HCT116 (cell line): Measurements from ENCODE around the gene GSTT4.

Source experiments
- ELF1 ChIP-seq: IDR thresholded peaks from 2 replicates; pipeline ENCODE4 v1.6.1; 2012; ENCODE audit warnings: low read depth, borderline replicate concordance
- EZH2 ChIP-seq: fragments of 200-600 bp; sonication (generic); IDR thresholded peaks from 2 replicates; pipeline ENCODE4 v1.6.1; 2017; ENCODE audit warnings: antibody characterized with exemption, mixed run types
- POLR2AphosphoS5 ChIP-seq: IDR thresholded peaks from 2 replicates; pipeline ENCODE4 v1.6.1; 2011; ENCODE audit warnings: mild to moderate bottlenecking, low read depth, low read length, moderate library complexity
- SP1 ChIP-seq: IDR thresholded peaks from 2 replicates; pipeline ENCODE4 v1.6.1; 2012; ENCODE audit warnings: low read depth
- ZNF274 ChIP-seq: fragments of 200-500 bp; sonication (Bioruptor generic); IDR thresholded peaks from 2 replicates; pipeline ENCODE4 v1.6.1; 2014; ENCODE audit warnings: mild to moderate bottlenecking, low read depth, low read length, inconsistent platforms
- TF ChIP-seq, protein P1 (sequence below): IDR thresholded peaks from 2 replicates; pipeline ENCODE4 v1.6.1; 2012; ENCODE audit warnings: low read depth
- TF ChIP-seq, protein P2 (sequence below), 3 experiments: fragments of 200-600 bp in 1 of 3; sonication (generic) in 1 of 3; IDR thresholded peaks in 2 of 3; conservative IDR thresholded peaks in 1 of 3; 2 replicates each; pipeline ENCODE4 v1.5.1; 2012 to 2017; ENCODE audit warnings: low read depth in 2 of 3, low read length in 2 of 3, antibody characterized with exemption in 1 of 3, borderline replicate concordance in 1 of 3, control low read depth in 1 of 3, mild to moderate bottlenecking in 1 of 3, mixed read lengths in 1 of 3, mixed run types in 1 of 3, moderate library complexity in 1 of 3; ENCODE audit not compliant: insufficient read depth in 1 of 3
- TF ChIP-seq, protein P3 (sequence below): IDR thresholded peaks from 2 replicates; pipeline ENCODE4 v1.6.1; 2011; ENCODE audit warnings: mild to moderate bottlenecking, low read length, moderate library complexity; ENCODE audit not compliant: insufficient replicate concordance; ENCODE audit errors: extremely low read depth
- TF ChIP-seq, protein P4 (sequence below): IDR thresholded peaks from 2 replicates; pipeline ENCODE4 v1.6.1; 2012

DNA sequence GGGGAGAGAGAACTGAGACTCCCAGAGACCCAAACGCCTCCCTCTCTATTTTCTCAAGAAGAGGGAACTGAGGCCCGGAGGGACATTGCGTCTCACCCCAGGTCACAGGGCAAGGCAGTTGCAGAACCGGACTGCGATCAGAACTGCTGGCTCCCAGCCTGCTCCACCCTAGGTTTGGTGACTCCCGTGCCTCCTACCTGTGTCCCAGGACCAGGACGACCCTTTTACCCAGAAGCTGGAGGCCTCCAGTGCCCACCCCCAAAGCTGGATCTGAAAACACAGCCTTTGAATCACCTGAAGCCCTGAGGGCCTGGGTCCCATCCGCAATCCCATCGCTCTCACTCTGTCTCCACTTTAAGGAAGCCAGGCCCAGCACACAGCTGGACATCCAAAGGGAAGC is 1.4 kb downstream of the GSTT4 start:
- TF ChIP-seq, protein P1, sequence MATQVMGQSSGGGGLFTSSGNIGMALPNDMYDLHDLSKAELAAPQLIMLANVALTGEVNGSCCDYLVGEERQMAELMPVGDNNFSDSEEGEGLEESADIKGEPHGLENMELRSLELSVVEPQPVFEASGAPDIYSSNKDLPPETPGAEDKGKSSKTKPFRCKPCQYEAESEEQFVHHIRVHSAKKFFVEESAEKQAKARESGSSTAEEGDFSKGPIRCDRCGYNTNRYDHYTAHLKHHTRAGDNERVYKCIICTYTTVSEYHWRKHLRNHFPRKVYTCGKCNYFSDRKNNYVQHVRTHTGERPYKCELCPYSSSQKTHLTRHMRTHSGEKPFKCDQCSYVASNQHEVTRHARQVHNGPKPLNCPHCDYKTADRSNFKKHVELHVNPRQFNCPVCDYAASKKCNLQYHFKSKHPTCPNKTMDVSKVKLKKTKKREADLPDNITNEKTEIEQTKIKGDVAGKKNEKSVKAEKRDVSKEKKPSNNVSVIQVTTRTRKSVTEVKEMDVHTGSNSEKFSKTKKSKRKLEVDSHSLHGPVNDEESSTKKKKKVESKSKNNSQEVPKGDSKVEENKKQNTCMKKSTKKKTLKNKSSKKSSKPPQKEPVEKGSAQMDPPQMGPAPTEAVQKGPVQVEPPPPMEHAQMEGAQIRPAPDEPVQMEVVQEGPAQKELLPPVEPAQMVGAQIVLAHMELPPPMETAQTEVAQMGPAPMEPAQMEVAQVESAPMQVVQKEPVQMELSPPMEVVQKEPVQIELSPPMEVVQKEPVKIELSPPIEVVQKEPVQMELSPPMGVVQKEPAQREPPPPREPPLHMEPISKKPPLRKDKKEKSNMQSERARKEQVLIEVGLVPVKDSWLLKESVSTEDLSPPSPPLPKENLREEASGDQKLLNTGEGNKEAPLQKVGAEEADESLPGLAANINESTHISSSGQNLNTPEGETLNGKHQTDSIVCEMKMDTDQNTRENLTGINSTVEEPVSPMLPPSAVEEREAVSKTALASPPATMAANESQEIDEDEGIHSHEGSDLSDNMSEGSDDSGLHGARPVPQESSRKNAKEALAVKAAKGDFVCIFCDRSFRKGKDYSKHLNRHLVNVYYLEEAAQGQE, result no peak
- TF ChIP-seq, protein P2, sequence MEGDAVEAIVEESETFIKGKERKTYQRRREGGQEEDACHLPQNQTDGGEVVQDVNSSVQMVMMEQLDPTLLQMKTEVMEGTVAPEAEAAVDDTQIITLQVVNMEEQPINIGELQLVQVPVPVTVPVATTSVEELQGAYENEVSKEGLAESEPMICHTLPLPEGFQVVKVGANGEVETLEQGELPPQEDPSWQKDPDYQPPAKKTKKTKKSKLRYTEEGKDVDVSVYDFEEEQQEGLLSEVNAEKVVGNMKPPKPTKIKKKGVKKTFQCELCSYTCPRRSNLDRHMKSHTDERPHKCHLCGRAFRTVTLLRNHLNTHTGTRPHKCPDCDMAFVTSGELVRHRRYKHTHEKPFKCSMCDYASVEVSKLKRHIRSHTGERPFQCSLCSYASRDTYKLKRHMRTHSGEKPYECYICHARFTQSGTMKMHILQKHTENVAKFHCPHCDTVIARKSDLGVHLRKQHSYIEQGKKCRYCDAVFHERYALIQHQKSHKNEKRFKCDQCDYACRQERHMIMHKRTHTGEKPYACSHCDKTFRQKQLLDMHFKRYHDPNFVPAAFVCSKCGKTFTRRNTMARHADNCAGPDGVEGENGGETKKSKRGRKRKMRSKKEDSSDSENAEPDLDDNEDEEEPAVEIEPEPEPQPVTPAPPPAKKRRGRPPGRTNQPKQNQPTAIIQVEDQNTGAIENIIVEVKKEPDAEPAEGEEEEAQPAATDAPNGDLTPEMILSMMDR (IDR thresholded peaks at IDR 0.05 in 2 of 3, conservative IDR thresholded peaks at IDR 0.05 in 1 of 3; ENCODE audit: borderline replicate concordance in 1 of 3, insufficient read depth in 1 of 3, low read depth in 2 of 3, low read length in 2 of 3), result no peak
- TF ChIP-seq ELF1 (no peak), ZNF274 (no peak), SP1 (no peak), POLR2AphosphoS5 (no peak), EZH2 (no peak)
- TF ChIP-seq, protein P3, sequence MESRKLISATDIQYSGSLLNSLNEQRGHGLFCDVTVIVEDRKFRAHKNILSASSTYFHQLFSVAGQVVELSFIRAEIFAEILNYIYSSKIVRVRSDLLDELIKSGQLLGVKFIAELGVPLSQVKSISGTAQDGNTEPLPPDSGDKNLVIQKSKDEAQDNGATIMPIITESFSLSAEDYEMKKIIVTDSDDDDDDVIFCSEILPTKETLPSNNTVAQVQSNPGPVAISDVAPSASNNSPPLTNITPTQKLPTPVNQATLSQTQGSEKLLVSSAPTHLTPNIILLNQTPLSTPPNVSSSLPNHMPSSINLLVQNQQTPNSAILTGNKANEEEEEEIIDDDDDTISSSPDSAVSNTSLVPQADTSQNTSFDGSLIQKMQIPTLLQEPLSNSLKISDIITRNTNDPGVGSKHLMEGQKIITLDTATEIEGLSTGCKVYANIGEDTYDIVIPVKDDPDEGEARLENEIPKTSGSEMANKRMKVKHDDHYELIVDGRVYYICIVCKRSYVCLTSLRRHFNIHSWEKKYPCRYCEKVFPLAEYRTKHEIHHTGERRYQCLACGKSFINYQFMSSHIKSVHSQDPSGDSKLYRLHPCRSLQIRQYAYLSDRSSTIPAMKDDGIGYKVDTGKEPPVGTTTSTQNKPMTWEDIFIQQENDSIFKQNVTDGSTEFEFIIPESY, result no peak
- TF ChIP-seq, protein P4, sequence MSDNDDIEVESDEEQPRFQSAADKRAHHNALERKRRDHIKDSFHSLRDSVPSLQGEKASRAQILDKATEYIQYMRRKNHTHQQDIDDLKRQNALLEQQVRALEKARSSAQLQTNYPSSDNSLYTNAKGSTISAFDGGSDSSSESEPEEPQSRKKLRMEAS, result no peak
